GM12878 (cell line): ENCODE data around the gene NOL4L. TPM values are rescaled to one million over a fixed set of nuclear protein-coding genes. Genes with fewer than 3 reads are reported as not detected.

ENCODE experiments used
- BCL3 ChIP-seq: IDR thresholded peaks from 2 replicates; pipeline ENCODE4 v1.6.1; 2011; ENCODE audit warnings: borderline replicate concordance, low read depth, mild to moderate bottlenecking, moderate library complexity, low read length; ENCODE audit not compliant: insufficient read depth, poor library complexity, severe bottlenecking
- CREB1 ChIP-seq: IDR thresholded peaks from 2 replicates; pipeline ENCODE4 v1.6.1; 2012; ENCODE audit warnings: low read depth, mild to moderate bottlenecking, inconsistent platforms
- DPF2 ChIP-seq: fragments of 450-650 bp; IDR thresholded peaks from 2 replicates; pipeline ENCODE4 v1.6.1; 2017; ENCODE audit warnings: mild to moderate bottlenecking
- EGR1 ChIP-seq, 2 experiments: IDR thresholded peaks; 1 replicate in 1 of 2; 2 replicates in 1 of 2; pipeline ENCODE4 v1.6.1; 2011 to 2012; ENCODE audit warnings: low read depth in 2 of 2, low read length in 2 of 2, borderline replicate concordance in 1 of 2, mild to moderate bottlenecking in 1 of 2, moderate library complexity in 1 of 2
- GATAD2B ChIP-seq: fragments of 450-650 bp; conservative IDR thresholded peaks from 2 replicates; pipeline ENCODE4 v1.6.1; 2017; ENCODE audit warnings: low read depth, mild to moderate bottlenecking, moderate library complexity
- HDAC6 ChIP-seq: fragments of 200-600 bp; sonication (generic); IDR thresholded peaks from one replicate; pipeline ENCODE4 v1.8.0; 2017; ENCODE audit warnings: antibody characterized with exemption; ENCODE audit not compliant: unreplicated experiment
- HDGF ChIP-seq: fragments of 450-650 bp; IDR thresholded peaks from 2 replicates; pipeline ENCODE4 v1.6.1; 2016; ENCODE audit warnings: antibody characterized with exemption
- HSF1 ChIP-seq: fragments of 150-350 bp; IDR thresholded peaks from 2 replicates; pipeline ENCODE4 v1.6.1; 2014; ENCODE audit warnings: mild to moderate bottlenecking, low read depth, low read length
- IRF4 ChIP-seq: IDR thresholded peaks from 2 replicates; pipeline ENCODE4 v1.6.1; 2011; ENCODE audit warnings: low read depth, low read length
- JUNB ChIP-seq: IDR thresholded peaks from 2 replicates; pipeline ENCODE4 v1.6.1; 2016; ENCODE audit warnings: antibody characterized with exemption, mild to moderate bottlenecking
- NFIC ChIP-seq: IDR thresholded peaks from 2 replicates; pipeline ENCODE4 v1.6.1; 2012; ENCODE audit warnings: low read depth, mild to moderate bottlenecking, inconsistent platforms, low read length, moderate library complexity
- NRF1 ChIP-seq: conservative IDR thresholded peaks from 2 replicates; pipeline ENCODE4 v1.6.1; 2011; ENCODE audit warnings: mild to moderate bottlenecking, low read depth, low read length, improper control_type of control experiment
- PKNOX1 ChIP-seq: fragments of 450-650 bp; IDR thresholded peaks from 2 replicates; pipeline ENCODE4 v1.6.1; 2016; ENCODE audit warnings: mild to moderate bottlenecking
- RUNX3 ChIP-seq: IDR thresholded peaks from 2 replicates; pipeline ENCODE4 v1.6.1; 2012; ENCODE audit warnings: low read length, inconsistent platforms
- polyA plus RNA-seq, 11 experiments: library from polyadenylated mRNA; depleted of rRNA in 4 of 11; unstranded in 6 of 11; stranded (reverse) in 5 of 11; fragments of >200 nt; fragmentation: Nextera tagmentation in 4 of 11; fragmentation: Illumina TruSeq in 1 of 11; extraction: Ambion mirVana in 4 of 11; extraction: Trizol in 1 of 11; gene quantifications; 1 replicate in 1 of 11; 2 replicates in 10 of 11; pipeline versions ENCODE4 v1.2.1 to v1.2.3, GENCODE V29; 2011 to 2016; ENCODE audit warnings: inconsistent platforms in 2 of 11, missing spikeins in 2 of 11, low read depth in 1 of 11
- total RNA-seq, 4 experiments: library from RNA; depleted of rRNA in 3 of 4; stranded (reverse); fragments of >200 nt in 3 of 4; fragmentation: Illumina TruSeq in 1 of 4; extraction: Trizol in 1 of 4; gene quantifications; 2 replicates each; pipeline versions ENCODE4 v1.2.1 to v1.2.3, GENCODE V29; 2013 to 2021
- TF ChIP-seq, protein P1 (sequence below): IDR thresholded peaks from 2 replicates; pipeline ENCODE4 v1.6.1; 2011; ENCODE audit warnings: mild to moderate bottlenecking, low read depth, low read length, moderate library complexity; ENCODE audit not compliant: insufficient replicate concordance

The NOL4L gene
- total and polyA plus RNA-seq, 10 of the 15 experiments (the other 5 are each of a cell fraction or from before 2014, with no cell fraction given), result 2.3 to 24.0 (median 8.0) TPM

- TF ChIP-seq, protein P1, sequence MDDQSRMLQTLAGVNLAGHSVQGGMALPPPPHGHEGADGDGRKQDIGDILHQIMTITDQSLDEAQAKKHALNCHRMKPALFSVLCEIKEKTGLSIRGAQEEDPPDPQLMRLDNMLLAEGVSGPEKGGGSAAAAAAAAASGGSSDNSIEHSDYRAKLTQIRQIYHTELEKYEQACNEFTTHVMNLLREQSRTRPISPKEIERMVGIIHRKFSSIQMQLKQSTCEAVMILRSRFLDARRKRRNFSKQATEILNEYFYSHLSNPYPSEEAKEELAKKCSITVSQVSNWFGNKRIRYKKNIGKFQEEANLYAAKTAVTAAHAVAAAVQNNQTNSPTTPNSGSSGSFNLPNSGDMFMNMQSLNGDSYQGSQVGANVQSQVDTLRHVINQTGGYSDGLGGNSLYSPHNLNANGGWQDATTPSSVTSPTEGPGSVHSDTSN, result peak; percentile 52
- TF ChIP-seq DPF2, result no peak
- no peak for TF ChIP-seq HSF1
- TF ChIP-seq JUNB, result no peak
- peak; percentile 81 for TF ChIP-seq PKNOX1
- TF ChIP-seq NFIC, result no peak
- peak; percentile 6 for TF ChIP-seq BCL3
- no peak for TF ChIP-seq HDAC6
- TF ChIP-seq EGR1 (IDR thresholded peaks at IDR 0.05; ENCODE audit: borderline replicate concordance in 1 of 2, low read depth in 2 of 2, low read length in 2 of 2), result no peak
- no peak for TF ChIP-seq HDGF
- TF ChIP-seq IRF4, result no peak
- TF ChIP-seq GATAD2B, result peak; percentile 16; the same call in 1 of the 2 replicates
- no peak for TF ChIP-seq NRF1
- 0 out of 2 replicates have a peak, but pooled peaks have one; percentile 10 for TF ChIP-seq CREB1
- no peak for TF ChIP-seq RUNX3
These were observed 139.4 kb downstream of the NOL4L start (continued) for GRCh38 chr20:32445539-32446273.
